Psoas muscle (tissue), 8 donors: ENCODE data around the gene FNDC5. TPM values are rescaled to one million over a fixed set of nuclear protein-coding genes. Genes with fewer than 3 reads are reported as not detected.

Experiments
- ATAC-seq, 4 donors: fragments of 200-7000 bp; cut with Tn5 transposase; one replicate each; pipeline ENCODE4 v1.9.1; 2020; ENCODE audit warnings: moderate library complexity in 3 of 4, mild to moderate bottlenecking in 2 of 4
- DNase-seq, 2 donors: peaks; one replicate each; pipeline ENCODE4 v3.0.0-alpha.2; 2020
- H3K27ac ChIP-seq: fragments of 200-600 bp; one replicate; pipeline ENCODE4 v1.8.0; 2022
- H3K27me3 ChIP-seq, 3 donors: fragments of 200-600 bp in 1 of 3; one replicate each; pipeline versions ENCODE4 v1.6.1 to v1.8.0; 2013 to 2022; ENCODE audit warnings: low read length in 2 of 3, mild to moderate bottlenecking in 2 of 3, moderate library complexity in 1 of 3; ENCODE audit not compliant: insufficient read depth in 3 of 3
- H3K36me3 ChIP-seq, 2 donors: fragments of 200-600 bp in 1 of 2; one replicate each; pipeline versions ENCODE4 v1.6.1 to v1.8.0; 2013 to 2022; ENCODE audit warnings: low read depth in 1 of 2, mild to moderate bottlenecking in 1 of 2, moderate library complexity in 1 of 2; ENCODE audit not compliant: insufficient read depth in 1 of 2
- H3K4me1 ChIP-seq: fragments of 200-600 bp; one replicate; pipeline ENCODE4 v1.8.0; 2022
- H3K4me3 ChIP-seq: fragments of 200-600 bp; one replicate; pipeline ENCODE4 v1.8.0; 2022; ENCODE audit warnings: mild to moderate bottlenecking
- H3K9me3 ChIP-seq: fragments of 200-600 bp; one replicate; pipeline ENCODE4 v1.8.0; 2022
- WGBS, 3 donors: extraction: QIAGEN DNeasy Blood & Tissue Kit; methylation state at CpG; one replicate each; pipeline versions ENCODE4 v1.1.6 to v1.1.7; 2013; 5-methylcytosine and 5-hydroxymethylcytosine counted together
- intact Hi-C, 2 donors: fragments of 100-400 bp; cut with DNase I; formaldehyde crosslinking; loops; one replicate each; pipeline versions ENCODE4 v1.11.0 to v1.14.2; 2022
- polyA plus RNA-seq, 3 donors: library from polyadenylated mRNA; stranded (reverse); fragments of 200-250 nt; gene quantifications; one replicate each; pipeline ENCODE4 v1.2.3, GENCODE V29; 2013
- total RNA-seq, 4 donors: library from RNA; stranded (reverse); fragmentation: NEBNext Ultra II Directional in 2 of 4; extraction: Animal tissue kit (Norgen Biotek cat#: 25700) in 2 of 4; gene quantifications; one replicate each; pipeline versions ENCODE4 v1.2.1 to v1.2.4, GENCODE V29; 2021 to 2023
- TF ChIP-seq, protein P1 (sequence below): fragments of 200-600 bp; IDR thresholded peaks from one replicate; pipeline ENCODE4 v1.8.0; 2022; ENCODE audit warnings: antibody characterized with exemption
- donor health status: healthy with polysubstance abuse.
- donor health status: DM: no; HTN: no; CAD: no; lungs with moderate emphysema.
- donor health status: Bipolar disorder and iron deficiency.
- donor health status: healthy.
- donor health status: DM: yes; HTN: yes; CAD: no.
- donor health status: DM: no; HTN: no; CAD: no.
- donor health status: DM: no; HTN: no; CAD: no.
- donor health status: DM: yes; HTN: yes; CAD: no.

Gene FNDC5
- total and polyA plus RNA-seq, 7 donors, result 72.8 to 184 (median 91.6) TPM

DNA sequence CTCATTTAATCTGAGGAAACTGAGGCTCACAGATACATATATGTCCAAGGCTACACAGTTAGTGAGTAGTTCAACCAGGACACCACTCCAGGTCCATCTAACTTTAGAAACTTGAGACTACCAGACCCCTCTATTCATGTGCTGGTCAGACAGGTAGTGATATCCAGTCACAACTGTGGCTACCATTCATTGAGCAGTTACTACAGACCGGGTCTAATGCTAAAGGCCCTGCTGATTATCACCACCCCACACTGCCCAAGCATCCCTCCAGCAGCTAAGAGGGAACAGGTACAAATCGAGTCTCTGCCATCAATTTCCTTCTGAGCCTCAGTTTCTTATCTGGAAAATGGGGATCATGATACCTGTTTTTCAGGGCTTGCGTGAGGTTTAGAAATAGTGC is 20.9 kb upstream of the FNDC5 start:
- no peaks in the 10 kb centered on the region for H3K9me3 ChIP-seq
- 92 to 94% (median 93%) methylated on average over 3 of the region's 3 CpGs for WGBS, 3 donors
- H3K27me3 ChIP-seq, result peaks cover 0 to 55% (median 21%) of the 10 kb centered on the region in 3 donors
- DNase-seq, result no peak
- intact Hi-C loops, result no loop called here
- no peaks in the 10 kb centered on the region for H3K4me1 ChIP-seq
- no peak for ATAC-seq
- no peak overlapping the region for H3K27ac ChIP-seq
- no peaks in the 10 kb centered on the region for H3K36me3 ChIP-seq
- TF ChIP-seq, protein P1, sequence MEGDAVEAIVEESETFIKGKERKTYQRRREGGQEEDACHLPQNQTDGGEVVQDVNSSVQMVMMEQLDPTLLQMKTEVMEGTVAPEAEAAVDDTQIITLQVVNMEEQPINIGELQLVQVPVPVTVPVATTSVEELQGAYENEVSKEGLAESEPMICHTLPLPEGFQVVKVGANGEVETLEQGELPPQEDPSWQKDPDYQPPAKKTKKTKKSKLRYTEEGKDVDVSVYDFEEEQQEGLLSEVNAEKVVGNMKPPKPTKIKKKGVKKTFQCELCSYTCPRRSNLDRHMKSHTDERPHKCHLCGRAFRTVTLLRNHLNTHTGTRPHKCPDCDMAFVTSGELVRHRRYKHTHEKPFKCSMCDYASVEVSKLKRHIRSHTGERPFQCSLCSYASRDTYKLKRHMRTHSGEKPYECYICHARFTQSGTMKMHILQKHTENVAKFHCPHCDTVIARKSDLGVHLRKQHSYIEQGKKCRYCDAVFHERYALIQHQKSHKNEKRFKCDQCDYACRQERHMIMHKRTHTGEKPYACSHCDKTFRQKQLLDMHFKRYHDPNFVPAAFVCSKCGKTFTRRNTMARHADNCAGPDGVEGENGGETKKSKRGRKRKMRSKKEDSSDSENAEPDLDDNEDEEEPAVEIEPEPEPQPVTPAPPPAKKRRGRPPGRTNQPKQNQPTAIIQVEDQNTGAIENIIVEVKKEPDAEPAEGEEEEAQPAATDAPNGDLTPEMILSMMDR, result no peak
- no peak overlapping the region for H3K4me3 ChIP-seq

GRCh38 chr1:32891241-32891570 is 20.5 kb upstream of the FNDC5 start:
- Histone ChIP-seq H3K36me3 (no peaks in the 10 kb centered on the region), H3K27ac (no peak overlapping the region), H3K27me3 (peaks cover 0 to 59% (median 21%) of the 10 kb centered on the region in 3 donors), H3K9me3 (no peaks in the 10 kb centered on the region), H3K4me3 (no peak overlapping the region), H3K4me1 (no peaks in the 10 kb centered on the region)
- 90 to 100% (median 90%) methylated on average over 1 of the region's 1 CpG for WGBS, 3 donors
- ATAC-seq, result no peak
- TF ChIP-seq, protein P1, result no peak
- intact Hi-C loops, result no loop called here
- DNase-seq, result no peak

- intact Hi-C loops, result no loop called here
- no peak overlapping the region for H3K27ac ChIP-seq
- no peaks in the 10 kb centered on the region for H3K9me3 ChIP-seq
- no peaks in the 10 kb centered on the region for H3K36me3 ChIP-seq
- peaks cover 0 to 64% (median 26%) of the 10 kb centered on the region in 3 donors for H3K27me3 ChIP-seq
- H3K4me3 ChIP-seq, result no peak overlapping the region
- TF ChIP-seq, protein P1, result no peak
- ATAC-seq, result no peak
- no peaks in the 10 kb centered on the region for H3K4me1 ChIP-seq
- DNase-seq, result no peak
- WGBS, 3 donors, result 74 to 79% (median 77%) methylated on average over 7 of the region's 7 CpGs
These were observed 20.0 kb upstream of the FNDC5 start for GRCh38 chr1:32890516-32891240.

DNA sequence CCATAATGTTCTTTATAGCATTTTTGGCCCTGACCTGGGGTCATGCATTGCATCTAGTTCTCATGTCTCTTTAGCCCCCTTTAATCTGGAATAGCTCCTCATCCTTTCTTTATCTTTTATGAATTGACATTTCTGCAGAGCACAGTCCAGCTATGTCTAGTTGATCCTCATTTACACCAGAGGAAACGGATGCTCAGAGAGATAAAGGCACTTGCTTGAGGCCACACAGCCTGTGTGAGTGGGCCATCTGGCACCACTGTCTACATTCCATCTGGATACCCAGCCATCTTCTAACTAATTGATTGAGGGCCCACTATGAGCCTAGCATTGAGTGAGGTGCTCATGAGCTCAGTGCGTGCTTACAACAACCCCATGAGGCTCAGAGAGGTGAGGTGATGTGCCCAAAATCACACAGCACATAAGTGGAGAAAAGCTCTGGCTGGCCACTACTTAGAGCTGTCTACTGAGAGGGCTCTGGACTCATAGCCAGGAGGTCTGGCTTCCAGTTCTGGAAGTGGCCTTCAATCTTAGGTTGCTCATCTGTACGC is 19.1 kb upstream of the FNDC5 start:
- H3K4me3 ChIP-seq, result no peak overlapping the region
- H3K9me3 ChIP-seq, result no peaks in the 10 kb centered on the region
- no peaks in the 10 kb centered on the region for H3K4me1 ChIP-seq
- 86 to 88% (median 87%) methylated on average over 3 of the region's 3 CpGs for WGBS, 3 donors
- no peaks in the 10 kb centered on the region for H3K36me3 ChIP-seq
- ATAC-seq (no peak), DNase-seq (no peak)
- TF ChIP-seq, protein P1, result no peak
- H3K27ac ChIP-seq, result no peak overlapping the region
- intact Hi-C loops, result no loop called here
- peaks cover 0 to 64% (median 29%) of the 10 kb centered on the region in 3 donors for H3K27me3 ChIP-seq
